EL (cell line): ENCODE data around the gene MYO1D.
A peak's percentile ranks its signal among the peaks of the same experiment; 100 is the strongest.

Experiments
- DNase-seq: peaks from one replicate; pipeline ENCODE4 v3.0.0-alpha.2; 2016

MYO1D gene

DNA sequence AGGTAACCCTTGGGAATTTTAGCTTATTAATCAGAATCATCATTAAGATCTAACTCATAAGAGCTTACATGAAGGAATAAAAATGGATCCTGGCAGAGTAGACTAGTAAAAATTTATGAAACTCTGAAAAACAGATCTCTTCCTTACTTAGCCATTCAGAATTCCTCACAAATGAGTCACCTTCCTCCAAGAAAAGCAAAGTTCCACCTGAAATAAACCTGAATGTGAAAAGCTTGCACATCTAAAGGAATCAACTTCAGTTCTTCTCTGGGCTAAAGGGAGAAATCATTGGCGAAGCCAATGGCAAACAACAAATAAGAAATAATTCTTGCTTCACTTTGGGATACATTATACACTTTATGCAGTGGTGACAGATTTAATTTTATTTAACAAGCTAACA is 22.7 kb downstream of the MYO1D start:
- no peak for DNase-seq

DNA sequence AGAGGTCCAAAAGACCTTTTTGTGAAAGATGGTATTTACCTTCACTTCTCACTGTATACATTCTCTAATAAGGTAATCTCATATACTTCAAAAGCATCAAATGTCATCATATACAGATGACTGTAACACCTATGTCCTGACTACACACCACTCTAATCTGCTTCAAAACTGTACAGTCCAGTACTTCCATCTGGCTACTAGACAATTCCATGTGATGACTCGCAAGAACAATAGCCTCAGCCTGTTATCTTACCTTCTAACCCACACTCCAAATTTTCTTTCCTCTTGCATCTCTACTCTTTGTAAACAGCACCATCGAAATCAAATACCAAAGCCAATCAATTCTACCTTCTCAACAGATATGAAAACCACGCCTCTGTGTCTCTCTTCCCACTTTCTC is 24.1 kb downstream of the MYO1D start:
- no peak for DNase-seq

DNA sequence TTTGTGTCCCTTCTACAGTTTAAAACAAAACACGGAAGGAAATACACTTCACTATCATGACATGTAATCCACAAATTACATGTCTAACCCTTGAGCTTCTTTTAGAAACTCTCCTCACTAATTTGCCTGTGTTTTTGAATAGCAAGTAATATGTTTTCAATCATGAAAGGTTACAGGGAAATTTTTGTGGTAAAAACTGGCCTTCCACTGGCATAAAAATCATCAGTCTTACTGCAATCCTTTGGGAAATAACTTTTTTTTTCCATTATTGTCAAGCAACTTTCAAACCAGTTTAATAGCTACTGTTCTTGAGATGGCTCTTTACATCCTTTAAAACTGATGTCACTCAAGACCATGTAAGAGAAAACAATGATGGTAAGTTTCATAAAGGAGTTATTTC is 27.0 kb downstream of the MYO1D start:
- no peak for DNase-seq

DNA sequence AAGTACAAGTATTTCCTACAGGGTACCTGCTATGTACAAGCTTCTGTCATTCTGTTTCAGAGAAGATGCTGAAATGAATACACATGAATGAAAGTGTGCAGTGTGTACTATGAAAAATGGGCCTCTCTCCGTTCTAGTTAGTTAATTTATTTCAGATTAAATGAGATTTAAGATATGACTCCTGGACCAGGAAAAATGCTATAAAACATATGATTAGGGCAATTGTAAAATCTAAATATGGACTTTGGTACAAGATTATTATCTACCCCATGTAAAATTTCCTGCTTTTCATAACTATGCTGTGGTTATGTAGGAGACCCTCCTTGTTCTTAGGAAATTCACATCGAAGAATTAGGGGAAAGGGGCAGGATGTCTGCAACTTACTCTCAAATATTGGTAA is 28.9 kb downstream of the MYO1D start:
- DNase-seq, result no peak

DNA sequence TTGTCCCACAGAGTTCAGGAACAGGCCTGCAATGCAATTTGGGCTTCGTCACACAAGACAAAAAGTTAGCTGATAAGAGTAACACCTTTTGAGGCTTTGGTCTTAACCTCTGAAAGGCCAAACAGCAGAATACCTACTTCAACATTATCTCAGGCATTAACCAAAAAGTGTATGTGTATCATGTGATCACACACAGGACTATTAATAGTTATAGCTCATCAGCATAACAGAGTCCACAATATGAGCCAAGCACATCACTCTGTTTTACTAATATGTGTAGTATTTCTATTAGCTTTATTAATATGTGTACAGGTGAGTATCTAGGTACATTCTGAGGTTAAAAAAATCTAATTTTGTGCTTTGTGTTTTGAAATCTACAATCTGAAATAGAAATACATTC is 30.8 kb downstream of the MYO1D start:
- no peak for DNase-seq

DNA sequence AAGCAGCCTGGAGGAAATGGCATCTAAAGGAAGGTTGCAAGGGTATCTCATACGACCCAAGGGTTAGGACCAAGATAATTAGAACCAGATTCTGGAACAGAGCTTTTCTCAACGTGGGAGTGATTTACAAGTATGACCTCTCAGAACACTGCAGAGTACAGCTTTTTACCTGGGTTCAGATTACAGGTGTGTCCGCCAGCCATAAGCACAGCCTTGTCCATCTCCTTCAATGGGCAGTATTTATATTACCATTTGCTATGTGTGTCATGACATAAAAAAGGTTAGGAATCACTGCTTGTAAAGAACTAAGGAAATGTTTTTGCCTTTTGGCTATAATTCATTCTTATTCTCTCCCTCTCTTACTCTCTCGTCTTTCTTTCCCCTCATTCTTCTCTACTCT is 36.7 kb downstream of the MYO1D start:
- no peak for DNase-seq

DNA sequence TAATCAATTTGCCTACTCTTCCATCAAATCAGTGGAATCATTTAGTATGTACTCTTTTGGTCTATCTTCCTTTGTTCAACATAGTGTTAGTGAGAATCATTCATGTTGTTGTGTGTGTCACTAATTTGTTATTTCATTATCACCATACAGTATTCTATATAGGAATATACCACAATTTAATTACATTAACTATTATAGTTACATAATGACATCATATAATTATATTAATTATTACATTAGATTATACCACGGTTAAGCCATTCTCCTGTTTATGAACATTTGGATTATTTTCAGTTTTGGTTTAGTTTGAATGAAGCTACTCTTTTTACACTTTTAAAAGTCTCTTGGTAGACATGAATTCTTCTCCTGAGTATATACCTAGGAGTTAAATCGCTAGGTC is 40.4 kb downstream of the MYO1D start:
- no peak for DNase-seq

DNA sequence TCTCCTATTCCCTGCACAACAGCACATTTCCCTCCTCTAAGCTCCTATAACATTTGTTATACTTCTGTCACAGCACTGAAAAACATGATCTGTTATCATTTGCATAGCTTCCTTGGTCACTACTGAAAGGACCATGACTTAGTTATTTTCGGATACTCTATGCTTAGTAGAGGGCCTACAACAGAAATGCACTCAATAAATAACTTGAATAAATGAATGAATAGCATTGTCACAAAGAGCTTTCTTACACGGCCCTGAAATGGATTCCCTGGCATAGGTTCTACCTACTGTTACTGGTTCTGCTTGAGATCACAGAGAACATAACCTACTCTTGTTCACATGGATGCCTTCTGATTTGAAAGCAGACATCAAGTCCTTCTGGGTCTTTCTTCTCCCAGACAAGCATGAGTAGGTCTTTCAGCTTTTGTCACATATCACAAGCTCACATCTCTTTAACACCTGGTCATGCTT is 41.6 kb downstream of the MYO1D start:
- no peak for DNase-seq

DNA sequence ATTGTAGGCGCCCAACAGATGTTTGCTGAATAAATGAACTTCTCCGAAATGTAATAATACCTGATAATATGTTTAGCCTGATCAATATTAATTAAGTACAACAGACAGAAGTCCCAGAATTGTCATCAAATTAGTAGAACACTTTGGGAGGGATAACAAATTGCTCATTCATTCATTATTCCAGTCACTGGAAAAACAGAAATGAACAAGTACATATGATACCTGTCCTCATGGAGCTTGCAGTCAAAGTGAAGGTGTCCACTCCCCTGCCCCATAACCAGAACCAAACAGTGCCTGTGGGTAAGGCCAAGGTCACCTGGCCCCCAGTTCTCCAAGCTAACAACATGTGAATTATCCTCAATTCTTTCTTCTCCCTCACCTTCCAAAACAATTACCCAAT is 42.8 kb downstream of the MYO1D start:
- no peak for DNase-seq

DNA sequence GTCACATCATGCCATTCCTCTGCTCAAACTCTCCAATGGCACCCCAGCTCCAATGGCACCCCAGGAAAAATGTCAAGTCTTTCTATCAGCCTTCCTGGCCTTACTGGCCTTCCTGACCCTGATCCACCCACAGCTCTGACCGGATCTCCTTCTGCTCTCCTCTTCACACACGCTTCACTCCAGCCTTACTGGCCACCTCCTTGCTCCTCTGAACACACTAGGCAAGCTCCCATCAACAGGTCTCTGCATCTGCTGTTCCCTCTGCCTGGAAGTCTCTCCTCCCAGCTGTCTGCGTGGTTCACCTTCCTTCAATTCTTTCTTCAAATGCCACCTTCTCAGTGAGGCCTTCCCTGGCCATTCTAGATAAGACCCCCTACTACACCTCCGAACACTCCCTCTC is 43.4 kb downstream of the MYO1D start:
- no peak for DNase-seq

DNA sequence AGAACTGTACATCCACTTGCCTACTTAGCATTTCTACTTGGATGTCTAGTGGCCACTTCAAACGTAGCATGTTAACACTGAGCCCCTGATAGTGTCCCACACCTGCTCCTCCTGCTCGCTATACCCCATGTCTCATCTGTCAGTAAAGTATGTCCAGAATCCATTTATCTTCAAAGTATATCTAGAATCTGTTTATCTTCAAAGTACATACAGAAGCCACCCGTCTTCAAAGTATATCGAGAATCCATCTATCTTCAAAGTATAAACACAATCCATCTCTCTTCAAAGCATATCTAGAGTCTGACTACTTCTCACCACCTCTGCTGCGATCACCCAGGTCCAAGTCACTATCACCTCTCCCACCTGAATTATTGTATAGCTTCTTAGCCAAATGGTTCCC is 43.8 kb downstream of the MYO1D start:
- DNase-seq, result no peak

DNA sequence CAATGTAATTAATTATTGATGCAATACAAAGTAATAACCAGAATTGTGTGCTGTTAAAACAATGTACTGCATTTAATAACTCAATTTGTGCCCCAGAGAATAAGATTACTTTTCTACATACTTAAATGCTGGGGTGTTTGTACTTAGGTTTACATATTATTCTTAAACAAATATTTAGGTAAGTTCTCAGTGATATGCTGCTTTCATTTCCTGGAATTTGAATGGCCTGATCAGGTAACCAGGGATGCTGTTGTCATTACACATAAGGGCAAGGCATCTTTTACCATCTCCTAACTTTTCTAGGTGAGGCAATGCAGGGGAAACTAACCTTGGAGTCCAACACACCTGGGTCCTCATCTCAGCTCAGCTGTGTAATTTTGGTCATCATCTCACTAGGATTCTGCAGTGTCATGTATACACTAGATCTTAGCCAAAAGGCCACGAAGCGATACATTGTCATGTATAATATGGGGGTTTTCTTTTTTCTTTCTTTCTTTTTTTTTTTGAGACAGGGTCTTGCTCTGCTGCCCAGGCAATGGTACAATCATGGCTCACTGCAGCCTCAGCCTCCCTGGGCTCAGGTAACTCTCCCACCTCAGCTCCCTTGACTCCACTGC is 45.2 kb downstream of the MYO1D start:
- no peak for DNase-seq

DNA sequence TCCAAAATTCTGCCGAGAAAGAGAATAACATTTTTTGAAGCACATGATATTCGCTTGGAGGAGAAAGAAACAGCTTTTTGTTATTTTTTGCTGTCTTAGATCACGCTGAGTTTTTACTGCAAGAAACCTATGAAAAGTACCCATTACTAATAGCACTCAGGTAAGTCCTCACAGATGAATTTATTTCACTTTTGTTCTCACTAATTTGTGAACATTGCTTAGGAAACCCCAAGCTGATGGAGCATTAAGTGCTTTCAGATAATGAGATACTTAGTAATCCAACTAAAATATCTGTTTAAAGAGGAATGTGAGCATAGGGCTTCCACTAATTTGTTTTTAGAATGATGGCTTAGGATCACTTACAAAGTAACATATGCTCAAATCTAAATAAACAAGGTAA is 45.7 kb downstream of the MYO1D start:
- no peak for DNase-seq

DNA sequence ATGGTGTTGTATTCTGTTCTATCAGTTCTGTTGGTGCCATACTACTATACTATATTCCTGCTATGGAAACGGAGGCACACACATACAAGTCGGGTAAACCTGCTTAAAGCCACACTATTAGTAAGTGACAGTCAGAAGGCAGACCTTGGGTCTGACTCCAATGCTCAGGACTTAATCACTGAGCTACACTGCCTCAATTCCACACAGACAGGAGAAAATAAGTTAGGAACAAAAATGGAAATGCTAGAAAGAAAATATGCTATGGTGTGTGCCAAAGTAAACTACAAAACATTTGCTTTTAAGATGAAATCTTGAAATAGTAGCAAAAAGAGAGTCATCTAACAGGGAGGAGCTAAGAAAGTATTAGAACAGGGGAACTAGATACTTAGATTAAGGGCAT is 48.1 kb downstream of the MYO1D start:
- DNase-seq, result no peak

DNA sequence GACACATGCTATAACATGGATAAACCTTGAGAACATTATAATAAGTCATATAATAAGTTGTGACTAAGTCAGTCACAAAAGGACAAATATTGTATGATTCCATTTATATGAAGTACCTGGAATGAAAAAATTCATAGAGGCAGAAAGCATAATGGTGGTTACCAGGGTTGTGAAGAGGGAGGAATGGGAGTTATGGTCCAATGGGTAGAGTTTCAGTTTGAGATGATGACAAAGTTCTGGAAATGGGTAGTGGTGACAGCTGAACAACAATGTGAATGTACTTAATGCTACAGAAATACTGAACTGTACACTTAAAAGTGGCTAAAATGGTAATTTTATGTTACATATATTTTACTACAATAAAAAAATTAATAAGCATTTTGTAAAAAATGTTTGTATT is 49.7 kb downstream of the MYO1D start:
- DNase-seq, result no peak

DNA sequence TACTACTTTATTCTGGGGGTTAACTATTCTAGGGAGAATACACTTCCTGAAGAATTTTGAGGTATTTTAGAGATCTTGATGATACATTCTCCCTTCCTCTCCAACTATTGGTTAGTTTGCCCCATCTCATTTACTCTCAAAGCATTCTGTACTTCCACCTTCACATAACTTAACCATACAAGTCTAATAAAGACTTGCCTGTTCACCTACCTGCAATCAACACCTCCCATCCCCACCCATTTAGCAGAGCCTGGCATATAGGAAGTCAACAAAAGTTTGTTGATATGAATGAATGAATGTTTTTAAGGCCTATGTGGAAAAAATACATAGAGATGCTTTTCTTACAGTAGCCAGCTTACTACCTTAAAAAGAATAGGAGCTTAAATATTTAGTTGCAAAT is 50.8 kb downstream of the MYO1D start:
- DNase-seq, result no peak

DNA sequence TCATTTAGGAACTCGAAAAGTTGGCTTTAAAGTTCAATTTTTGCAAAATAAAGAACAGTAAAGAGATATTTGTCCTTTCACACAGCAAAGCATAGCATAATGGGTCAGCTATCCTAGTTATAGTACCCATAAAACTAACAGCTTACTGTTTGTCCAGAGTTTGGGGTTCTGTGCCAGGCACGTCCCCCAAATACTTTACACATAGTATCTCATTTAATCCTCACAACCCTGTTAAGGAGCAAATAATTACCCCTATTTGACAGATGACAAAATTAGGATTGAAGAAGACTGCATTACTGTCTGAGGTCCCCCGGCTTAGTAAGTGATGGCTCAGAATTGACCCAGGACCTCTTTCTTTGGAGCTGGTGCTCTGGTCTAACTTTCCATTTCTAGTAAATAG is 52.6 kb downstream of the MYO1D start:
- no peak for DNase-seq

DNA sequence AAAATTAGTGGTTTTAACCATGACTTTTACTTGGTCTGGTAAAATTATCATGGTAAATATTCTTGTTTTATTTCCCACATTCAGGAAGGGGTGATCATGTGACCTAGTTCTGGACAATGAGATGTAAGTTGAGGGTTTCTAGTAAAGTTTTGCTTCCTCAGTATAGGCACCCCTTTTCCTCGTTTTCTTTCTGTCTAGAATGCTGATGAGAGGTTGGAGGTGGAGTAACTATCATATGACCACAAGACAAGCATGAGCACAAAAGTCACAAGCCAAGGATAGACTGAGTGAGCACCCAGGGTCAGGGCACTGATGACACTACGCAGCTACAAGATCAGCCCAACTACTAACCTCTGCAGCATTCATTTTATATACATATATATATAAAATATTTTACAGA is 53.9 kb downstream of the MYO1D start:
- DNase-seq, result peak; percentile 15

DNA sequence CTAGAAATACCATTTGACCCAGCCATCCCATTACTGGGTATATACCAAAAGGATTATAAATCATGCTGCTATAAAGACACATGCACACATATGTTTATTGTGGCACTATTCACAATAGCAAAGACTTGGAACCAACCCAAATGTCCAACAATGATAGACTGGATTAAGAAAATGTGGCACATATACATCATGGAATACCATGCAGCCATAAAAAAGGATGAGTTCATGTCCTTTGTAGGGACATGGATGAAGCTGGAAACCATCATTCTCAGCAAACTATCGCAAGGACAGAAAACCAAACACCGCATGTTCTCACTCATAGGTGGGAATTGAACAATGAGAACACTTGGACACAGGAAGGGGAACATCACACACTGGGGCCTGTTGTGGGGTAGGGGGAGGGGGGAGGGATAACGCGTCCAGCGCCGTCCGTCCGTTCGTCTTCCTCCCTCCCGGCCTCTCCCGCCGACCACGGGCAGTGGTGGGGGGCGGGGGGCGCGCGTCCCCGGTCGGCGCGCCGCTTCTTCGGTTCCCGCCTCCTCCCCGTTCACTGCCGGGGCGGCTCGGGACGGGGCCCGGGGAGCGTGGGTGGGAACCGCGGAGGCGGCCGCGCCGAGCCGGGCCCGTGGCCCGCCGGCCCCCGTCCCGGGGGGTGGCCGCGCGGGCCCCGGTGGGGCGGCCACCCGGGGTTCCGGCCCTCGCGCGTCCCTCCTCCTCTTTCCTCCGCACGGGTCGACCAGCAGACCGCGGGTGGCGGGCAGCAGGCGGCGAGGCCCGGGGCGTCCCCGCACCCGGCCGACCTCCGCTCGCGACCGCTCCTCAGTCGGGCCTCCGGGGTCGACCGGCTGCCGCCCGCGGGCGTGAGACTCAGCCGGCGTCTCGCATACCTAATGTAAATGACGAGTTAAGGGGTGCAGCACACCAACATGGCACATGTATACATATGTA is 54.7 kb downstream of the MYO1D start:
- DNase-seq, result peak; percentile 32

DNA sequence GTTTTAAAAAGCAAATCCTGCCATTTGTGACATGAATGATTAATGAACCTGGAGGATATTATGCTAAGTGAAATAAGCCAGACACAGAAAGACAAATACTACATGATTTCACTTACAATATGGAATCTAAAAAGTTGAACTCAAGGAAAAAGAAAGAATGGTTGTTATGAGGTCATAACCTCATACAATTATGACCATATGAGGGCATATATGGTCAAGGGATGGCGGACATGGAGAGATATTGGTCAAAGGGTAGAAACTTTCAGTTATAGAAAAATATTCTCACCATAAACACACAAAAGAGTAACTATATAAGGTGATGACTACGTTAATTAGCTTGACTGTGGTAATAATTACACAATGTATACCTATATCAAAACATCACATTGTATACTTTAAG is 56.5 kb downstream of the MYO1D start:
- DNase-seq, result no peak

DNA sequence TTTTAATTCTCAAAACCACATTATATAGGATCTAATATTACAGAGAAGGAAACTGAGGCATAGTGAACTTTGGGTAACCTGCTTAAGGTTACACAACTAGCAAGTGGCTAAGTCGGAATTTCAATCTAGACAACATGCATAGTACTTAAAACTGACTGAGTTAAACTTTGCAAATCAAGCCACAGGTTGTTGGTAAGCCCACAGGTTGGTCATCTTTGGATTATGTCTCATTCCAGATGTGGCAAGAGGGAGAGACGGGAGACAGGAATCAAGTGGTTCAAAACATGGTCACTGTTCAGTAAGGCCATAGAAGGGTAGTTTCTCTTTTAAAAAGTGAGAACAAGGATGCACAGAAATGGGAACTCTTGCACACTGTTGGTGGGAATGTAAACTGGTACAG is 57.1 kb downstream of the MYO1D start:
- no peak for DNase-seq

DNA sequence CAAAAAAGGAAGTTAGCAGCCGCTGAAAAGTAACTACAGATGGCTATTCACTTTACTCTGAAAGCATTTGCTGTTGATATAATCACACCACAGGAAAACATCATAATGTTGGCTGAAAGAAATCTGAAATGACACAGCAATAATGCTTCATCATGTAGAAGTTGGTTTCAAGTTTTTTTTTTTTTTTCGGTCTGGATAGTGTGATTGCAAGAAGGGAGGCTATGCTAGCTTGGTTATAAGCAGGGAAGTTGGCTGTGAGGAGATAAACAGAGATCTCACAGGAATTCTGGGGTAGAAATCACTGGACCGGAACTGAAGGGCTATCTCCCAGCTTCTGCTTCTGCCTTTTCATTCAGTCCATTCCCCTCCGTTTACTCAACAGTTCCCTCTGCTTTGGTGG is 57.9 kb downstream of the MYO1D start:
- no peak for DNase-seq

DNA sequence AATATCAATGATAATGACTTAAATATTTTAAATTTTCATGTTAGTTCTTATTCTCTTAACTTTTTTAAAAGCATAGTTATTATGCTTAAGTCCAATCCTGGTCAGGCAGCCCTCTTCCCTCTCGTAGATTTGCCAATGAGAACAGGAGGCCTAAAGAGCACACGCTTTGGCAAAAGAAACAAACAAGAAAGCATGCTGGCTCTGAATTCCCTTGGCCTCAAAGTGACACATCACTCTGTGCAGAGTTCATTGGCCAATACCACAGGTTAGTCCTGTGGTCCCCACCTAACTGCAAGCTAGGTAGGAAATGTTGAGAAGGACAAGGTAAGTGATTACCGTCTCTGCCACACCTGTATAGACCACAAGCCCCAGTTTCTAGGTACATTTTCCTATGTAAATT is 61.5 kb downstream of the MYO1D start:
- DNase-seq, result no peak

DNA sequence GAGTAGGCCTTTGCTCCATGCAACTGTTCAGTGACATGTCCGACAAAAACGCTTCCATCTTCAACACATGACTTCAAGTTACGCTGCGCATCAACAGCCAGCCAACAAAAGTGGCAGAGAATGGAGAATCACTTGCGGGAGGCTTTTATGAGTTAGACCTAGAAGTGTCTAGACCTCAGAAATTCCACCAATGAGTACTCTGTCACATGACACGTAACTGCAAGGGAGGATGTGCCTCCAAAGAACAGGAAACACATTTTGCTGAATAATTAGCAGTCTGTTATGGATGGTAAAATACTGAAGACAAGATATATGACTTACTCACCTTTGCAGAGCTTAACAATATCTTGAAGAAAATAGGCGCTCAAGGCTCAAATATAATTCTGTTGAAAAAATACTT is 62.1 kb downstream of the MYO1D start:
- DNase-seq, result peak; percentile 33

DNA sequence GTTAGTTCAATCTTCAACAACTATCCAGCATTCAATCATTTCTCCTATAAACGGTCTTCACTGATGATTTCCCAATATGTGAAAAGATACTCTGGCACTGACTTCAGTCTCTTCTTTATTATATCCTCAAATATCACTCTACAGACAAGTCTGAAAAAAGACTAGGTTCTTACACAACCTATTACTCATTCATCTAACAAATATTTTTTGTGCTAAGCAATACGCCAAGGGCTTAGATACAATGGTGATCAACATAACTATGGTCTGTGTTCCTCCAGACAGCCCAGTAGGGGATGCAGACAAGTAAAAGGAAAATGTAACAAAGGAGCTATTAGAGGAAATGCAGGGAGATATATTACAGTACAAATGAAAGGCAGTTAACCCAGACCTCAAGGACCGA is 63.9 kb downstream of the MYO1D start:
- DNase-seq, result peak; percentile 42
